ENCODE measurements around the gene NOL4L. TPM values are rescaled to one million over a fixed set of nuclear protein-coding genes. Genes with fewer than 3 reads are reported as not detected.

NOL4L gene
- polyA plus RNA-seq, 1 donor (not counting 4 experiments of a cell fraction or from before 2014, with no cell fraction given): 1.0 TPM

GRCh38 chr20:32396646-32397160 lies 188.4 kb downstream of the NOL4L start:
- FAIRE-seq (no peak), DNase-seq (ENCODE audit: low read depth, low spot score) (no peak)
- no peak for TF ChIP-seq CTCF (optimal IDR thresholded peaks at IDR 0.05 in 1 of 3, IDR thresholded peaks at IDR 0.05 in 1 of 3, conservative IDR thresholded peaks at IDR 0.05 in 1 of 3; ENCODE audit: extremely low read depth in 1 of 3, insufficient read depth in 2 of 3, low read length in 3 of 3)
- TF ChIP-seq EZH2 (IDR thresholded peaks at IDR 0.05; ENCODE audit: low read length): no peak
- no peaks in the 10 kb centered on the region for H3K27me3 ChIP-seq (ENCODE audit: control insufficient read depth, extremely low read depth, insufficient read depth, low read length)
- H3K4me3 ChIP-seq (ENCODE audit: control insufficient read depth in 2 of 3, extremely low read depth in 1 of 3, insufficient read depth in 2 of 3, low read depth in 1 of 3, low read length in 3 of 3): no peak overlapping the region
- H3K4me1 ChIP-seq (ENCODE audit: control insufficient read depth, extremely low read depth, insufficient read depth, low read length): no peaks in the 10 kb centered on the region
- H2AFZ ChIP-seq (ENCODE audit: control insufficient read depth, low read length): no peak overlapping the region
- H3K79me2 ChIP-seq (ENCODE audit: control insufficient read depth, insufficient read depth, low read length): peaks cover 38% of the 10 kb centered on the region
- no peaks in the 10 kb centered on the region for H3K9me3 ChIP-seq (ENCODE audit: control insufficient read depth, low read depth, low read length)
- no peak overlapping the region for H3K4me2 ChIP-seq (ENCODE audit: control insufficient read depth, extremely low read depth, insufficient read depth, low read depth, low read length)
- dilution Hi-C loops (cut with MboI; ENCODE audit: extremely low pct_ligation_motif_present, low sequenced_read_pairs): no loop called here
- H3K9ac ChIP-seq (ENCODE audit: control insufficient read depth, extremely low read depth, insufficient read depth, low read length): no peak overlapping the region
- H3K9me1 ChIP-seq (ENCODE audit: control insufficient read depth, extremely low read depth, insufficient read depth, low read length): no peaks in the 10 kb centered on the region
- H3K27ac ChIP-seq (ENCODE audit: control insufficient read depth, insufficient read depth, low read length): no peak overlapping the region
- H3K36me3 ChIP-seq (ENCODE audit: control insufficient read depth in 2 of 2, extremely low read depth in 1 of 2, insufficient read depth in 2 of 2, low read length in 2 of 2): no peaks in the 10 kb centered on the region
- H4K20me1 ChIP-seq (ENCODE audit: control insufficient read depth, extremely low read depth, insufficient read depth, low read length): no peaks in the 10 kb centered on the region

- no peaks in the 10 kb centered on the region for H4K20me1 ChIP-seq (ENCODE audit: control insufficient read depth, extremely low read depth, insufficient read depth, low read length)
- no peaks in the 10 kb centered on the region for H3K36me3 ChIP-seq (ENCODE audit: control insufficient read depth in 2 of 2, extremely low read depth in 1 of 2, insufficient read depth in 2 of 2, low read length in 2 of 2)
- H3K4me2 ChIP-seq (ENCODE audit: control insufficient read depth, extremely low read depth, insufficient read depth, low read depth, low read length): no peak overlapping the region
- no peaks in the 10 kb centered on the region for H3K27me3 ChIP-seq (ENCODE audit: control insufficient read depth, extremely low read depth, insufficient read depth, low read length)
- no peak for TF ChIP-seq CTCF (optimal IDR thresholded peaks at IDR 0.05 in 1 of 3, IDR thresholded peaks at IDR 0.05 in 1 of 3, conservative IDR thresholded peaks at IDR 0.05 in 1 of 3; ENCODE audit: extremely low read depth in 1 of 3, insufficient read depth in 2 of 3, low read length in 3 of 3)
- no peak for TF ChIP-seq EZH2 (IDR thresholded peaks at IDR 0.05; ENCODE audit: low read length)
- no peak overlapping the region for H3K4me3 ChIP-seq (ENCODE audit: control insufficient read depth in 2 of 3, extremely low read depth in 1 of 3, insufficient read depth in 2 of 3, low read depth in 1 of 3, low read length in 3 of 3)
- peaks cover 31% of the 10 kb centered on the region for H3K79me2 ChIP-seq (ENCODE audit: control insufficient read depth, insufficient read depth, low read length)
- FAIRE-seq (no peak), DNase-seq (ENCODE audit: low read depth, low spot score) (no peak)
- H3K27ac ChIP-seq (ENCODE audit: control insufficient read depth, insufficient read depth, low read length): no peak overlapping the region
- H3K9ac ChIP-seq (ENCODE audit: control insufficient read depth, extremely low read depth, insufficient read depth, low read length): no peak overlapping the region
- H3K9me3 ChIP-seq (ENCODE audit: control insufficient read depth, low read depth, low read length): no peaks in the 10 kb centered on the region
- H3K9me1 ChIP-seq (ENCODE audit: control insufficient read depth, extremely low read depth, insufficient read depth, low read length): no peaks in the 10 kb centered on the region
- no peaks in the 10 kb centered on the region for H3K4me1 ChIP-seq (ENCODE audit: control insufficient read depth, extremely low read depth, insufficient read depth, low read length)
- no peak overlapping the region for H2AFZ ChIP-seq (ENCODE audit: control insufficient read depth, low read length)
- dilution Hi-C loops (cut with MboI; ENCODE audit: extremely low pct_ligation_motif_present, low sequenced_read_pairs): no loop called here
These were observed 190.1 kb downstream of the NOL4L start for GRCh38 chr20:32395066-32395465.

Other genes starting within 250 kb of the NOL4L start
- 17.4 to 26.9 TPM (median 20.0 TPM) in 3 replicates for gene ASXL1, start 227.0 kb downstream of the NOL4L start, polyA plus RNA-seq
- not detected in 3 replicates for gene C20orf203, start 88.6 kb upstream of the NOL4L start, polyA plus RNA-seq
- 33.4 to 39.9 TPM (median 35.8 TPM) in 3 replicates for gene COMMD7, start 158.1 kb upstream of the NOL4L start, polyA plus RNA-seq
- gene DNMT3B, start 177.1 kb upstream of the NOL4L start, polyA plus RNA-seq: 0.68 to 1.1 TPM (median 0.86 TPM) in 3 replicates
- gene MAPRE1, start 234.6 kb upstream of the NOL4L start, polyA plus RNA-seq: 72.7 to 115 TPM (median 111 TPM) in 3 replicates

Data from keratinocyte (primary cell).